Measurements from ENCODE around the gene USP48.
"Not testable (repeated sequence)": the region's sequence is repeated elsewhere in the genome, so short reads cannot be mapped to it uniquely, and the experiment has no call there.

The USP48 gene

DNA sequence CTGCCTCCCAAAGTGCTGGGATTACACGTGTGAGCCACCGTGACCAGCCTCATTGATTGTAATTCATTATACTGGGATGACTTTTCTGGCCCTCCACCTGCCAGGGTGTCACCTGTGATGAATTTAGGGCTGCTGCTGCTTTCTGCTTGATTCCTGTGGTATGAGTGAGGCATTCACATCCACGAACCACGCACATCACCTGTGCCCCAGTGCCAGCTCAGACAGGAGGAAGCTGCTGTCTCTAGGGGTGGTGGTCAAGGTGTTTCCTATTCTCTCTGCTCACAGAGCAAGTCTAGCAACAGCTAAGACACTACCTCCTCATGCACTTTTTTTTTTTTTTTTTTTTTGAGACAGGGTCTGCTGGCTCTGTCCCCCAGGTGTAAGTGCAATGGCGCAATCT is 16.8 kb upstream of the USP48 start:
- no peak overlapping the region for H3K4me3 ChIP-seq (ENCODE audit: low read depth, low read length)
- in situ Hi-C loops (cut with HindIII; ENCODE audit: low sequenced_read_pairs): no loop called here
- DNase-seq (ENCODE audit: low read depth, low spot score): no peak
- TF ChIP-seq, protein P1, sequence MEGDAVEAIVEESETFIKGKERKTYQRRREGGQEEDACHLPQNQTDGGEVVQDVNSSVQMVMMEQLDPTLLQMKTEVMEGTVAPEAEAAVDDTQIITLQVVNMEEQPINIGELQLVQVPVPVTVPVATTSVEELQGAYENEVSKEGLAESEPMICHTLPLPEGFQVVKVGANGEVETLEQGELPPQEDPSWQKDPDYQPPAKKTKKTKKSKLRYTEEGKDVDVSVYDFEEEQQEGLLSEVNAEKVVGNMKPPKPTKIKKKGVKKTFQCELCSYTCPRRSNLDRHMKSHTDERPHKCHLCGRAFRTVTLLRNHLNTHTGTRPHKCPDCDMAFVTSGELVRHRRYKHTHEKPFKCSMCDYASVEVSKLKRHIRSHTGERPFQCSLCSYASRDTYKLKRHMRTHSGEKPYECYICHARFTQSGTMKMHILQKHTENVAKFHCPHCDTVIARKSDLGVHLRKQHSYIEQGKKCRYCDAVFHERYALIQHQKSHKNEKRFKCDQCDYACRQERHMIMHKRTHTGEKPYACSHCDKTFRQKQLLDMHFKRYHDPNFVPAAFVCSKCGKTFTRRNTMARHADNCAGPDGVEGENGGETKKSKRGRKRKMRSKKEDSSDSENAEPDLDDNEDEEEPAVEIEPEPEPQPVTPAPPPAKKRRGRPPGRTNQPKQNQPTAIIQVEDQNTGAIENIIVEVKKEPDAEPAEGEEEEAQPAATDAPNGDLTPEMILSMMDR (IDR thresholded peaks at IDR 0.05; ENCODE audit: low read depth, low read length): no peak

DNA sequence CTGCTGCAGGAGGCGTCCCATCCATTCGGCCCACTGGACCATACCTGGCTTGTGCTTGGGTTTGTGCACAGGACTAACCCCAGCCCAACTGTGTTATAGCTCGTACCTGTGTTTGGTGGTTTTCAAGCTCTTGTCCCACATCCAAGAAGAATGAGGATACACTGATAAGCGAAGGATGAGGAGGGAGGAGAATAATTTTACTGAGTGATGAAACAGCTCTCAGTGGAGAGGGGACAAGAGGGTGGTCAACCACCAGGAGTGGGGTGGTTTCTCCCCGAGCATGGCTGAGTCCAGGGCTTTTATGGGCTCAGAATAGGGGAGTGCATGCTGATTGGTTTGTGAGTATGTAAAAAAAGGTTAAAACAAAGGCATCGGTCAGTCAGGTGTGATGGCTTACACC is 12.1 kb upstream of the USP48 start:
- no peak overlapping the region for H3K4me3 ChIP-seq (ENCODE audit: low read depth, low read length)
- TF ChIP-seq, protein P1 (IDR thresholded peaks at IDR 0.05; ENCODE audit: low read depth, low read length): no peak
- in situ Hi-C loops (cut with HindIII; ENCODE audit: low sequenced_read_pairs): no loop called here
- no peak for DNase-seq (ENCODE audit: low read depth, low spot score)

DNA sequence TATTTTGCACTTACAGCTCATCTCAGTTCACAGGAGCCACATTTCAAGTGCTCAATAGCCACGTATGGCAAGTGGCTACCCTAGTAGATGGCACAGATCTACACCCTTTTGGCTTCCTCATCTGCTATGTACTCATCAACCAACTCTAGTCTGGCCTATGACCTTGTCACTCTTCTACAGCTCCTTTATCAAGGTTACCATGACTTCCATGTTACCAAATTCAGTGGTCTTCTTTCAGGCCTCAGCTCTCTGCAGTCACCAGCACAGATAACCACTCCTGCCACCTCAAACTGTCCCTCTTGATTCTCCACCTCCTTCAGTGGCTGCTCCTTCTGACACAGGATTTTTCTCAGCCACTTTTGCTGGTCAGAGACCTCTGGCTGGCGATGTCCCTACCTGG is 11.7 kb upstream of the USP48 start:
- TF ChIP-seq, protein P1 (IDR thresholded peaks at IDR 0.05; ENCODE audit: low read depth, low read length): no peak
- DNase-seq (ENCODE audit: low read depth, low spot score): no peak
- H3K4me3 ChIP-seq (ENCODE audit: low read depth, low read length): no peak overlapping the region
- in situ Hi-C loops (cut with HindIII; ENCODE audit: low sequenced_read_pairs): no loop called here

DNA sequence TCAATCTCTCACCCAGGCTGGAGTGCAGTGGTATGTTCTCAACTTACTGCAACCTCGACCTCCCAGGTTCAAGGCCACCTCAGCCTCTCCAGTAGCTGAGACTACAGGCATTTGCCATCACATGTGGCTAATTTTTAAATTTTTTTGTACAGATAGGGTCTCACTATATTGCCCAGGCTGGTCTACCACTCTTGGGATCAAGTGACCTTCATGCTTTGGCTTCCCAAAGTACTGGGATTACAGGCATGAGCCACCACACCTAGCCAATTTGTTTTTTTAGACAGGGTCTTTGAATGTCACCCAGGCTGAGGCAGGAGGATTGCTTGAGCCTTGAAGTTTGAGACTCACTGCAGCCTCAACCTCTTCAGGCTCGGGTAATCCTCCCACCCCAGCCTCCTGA is 10.2 kb upstream of the USP48 start:
- DNase-seq (ENCODE audit: low read depth, low spot score): no peak
- TF ChIP-seq, protein P1 (IDR thresholded peaks at IDR 0.05; ENCODE audit: low read depth, low read length): no peak
- H3K4me3 ChIP-seq (ENCODE audit: low read depth, low read length): no peak overlapping the region
- in situ Hi-C loops (cut with HindIII; ENCODE audit: low sequenced_read_pairs): no loop called here

DNA sequence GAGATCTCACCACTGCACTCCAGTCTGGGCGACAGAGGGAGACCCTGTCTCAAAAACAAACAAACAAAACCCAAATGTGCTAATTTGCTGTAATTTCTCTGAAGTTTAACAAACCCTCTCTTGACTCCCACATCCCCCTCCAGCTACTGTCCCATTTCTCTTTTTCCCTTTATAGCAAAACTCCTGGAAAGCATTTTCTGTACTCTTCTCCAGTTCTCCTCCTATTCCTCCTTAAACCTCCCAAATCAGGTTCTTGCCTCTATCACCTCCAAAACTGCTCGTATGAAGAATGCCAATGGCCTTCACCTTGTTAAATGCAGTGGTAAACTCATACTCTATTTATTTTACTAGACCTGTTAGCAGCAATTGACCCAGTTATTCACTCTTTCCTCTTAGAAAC is 3.7 kb upstream of the USP48 start:
- DNase-seq (ENCODE audit: low read depth, low spot score): no peak
- H3K4me3 ChIP-seq (ENCODE audit: low read depth, low read length): no peak overlapping the region
- in situ Hi-C loops (cut with HindIII; ENCODE audit: low sequenced_read_pairs): no loop called here
- TF ChIP-seq, protein P1 (IDR thresholded peaks at IDR 0.05; ENCODE audit: low read depth, low read length): no peak

DNA sequence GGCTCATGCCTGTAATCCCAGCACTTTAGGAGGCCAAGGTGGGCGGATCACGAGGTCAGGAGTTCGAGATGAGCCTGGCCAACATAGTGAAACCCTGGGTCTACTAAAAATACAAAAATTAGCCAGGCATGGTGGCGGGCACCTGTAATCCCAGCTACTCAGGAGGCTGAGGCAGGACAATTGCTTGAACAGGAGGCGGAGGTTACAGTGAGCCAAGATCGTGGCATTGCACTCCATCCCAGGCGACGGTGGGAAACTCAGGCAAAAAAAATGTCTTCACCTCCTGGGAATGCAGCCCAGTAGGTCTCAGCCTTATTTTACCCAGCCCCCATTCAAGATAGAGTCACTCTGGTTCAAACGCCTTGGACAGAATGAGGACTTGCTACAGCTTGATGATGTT is 2.8 kb upstream of the USP48 start:
- in situ Hi-C loops (cut with HindIII; ENCODE audit: low sequenced_read_pairs); H3K4me3 ChIP-seq (ENCODE audit: low read depth, low read length); DNase-seq (ENCODE audit: low read depth, low spot score): not testable (repeated sequence)

DNA sequence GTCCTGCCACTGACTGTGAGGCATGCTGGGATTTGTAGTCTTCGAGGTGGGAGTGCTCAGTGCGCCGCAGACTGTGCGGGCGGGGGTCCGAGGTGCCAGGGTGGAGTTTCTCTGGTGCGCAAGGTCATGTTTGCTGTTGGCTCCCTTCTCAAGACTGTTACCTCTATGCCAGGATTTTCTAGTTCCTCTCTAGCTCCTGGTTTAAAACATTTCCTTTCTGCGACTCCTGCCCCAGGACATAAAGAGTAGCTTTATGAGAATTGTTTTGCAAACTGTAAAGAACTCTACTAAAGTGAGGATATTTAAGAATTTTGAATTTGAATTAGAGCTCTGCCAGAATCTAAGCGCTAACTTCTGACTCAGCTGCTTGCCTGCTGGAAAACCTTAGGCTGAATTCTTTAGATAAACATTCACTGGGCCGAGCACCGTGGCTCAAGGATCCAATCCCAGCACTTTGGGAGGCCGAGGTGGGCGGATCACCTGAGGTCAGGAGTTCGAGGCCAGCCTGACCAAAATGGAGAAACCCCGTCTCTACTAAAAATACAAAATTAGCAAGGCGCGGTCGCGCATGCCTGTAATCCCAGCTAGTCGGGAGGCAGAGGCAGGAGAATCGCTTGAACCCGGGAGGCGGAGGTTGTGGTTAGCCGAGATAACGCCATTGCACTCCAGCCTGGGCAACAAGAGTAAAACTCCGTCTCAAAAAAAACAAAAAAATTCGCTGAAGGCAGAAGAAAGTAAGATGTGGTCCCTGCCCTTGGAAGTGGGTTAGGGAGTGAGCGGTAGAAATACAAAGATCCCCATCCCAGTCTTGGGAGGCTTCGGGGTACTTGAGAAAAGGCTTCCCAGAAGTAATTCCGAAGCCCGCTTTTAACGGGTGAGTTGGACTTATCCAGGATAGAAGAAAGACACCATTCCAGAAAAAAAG is 992 bp upstream of the USP48 start:
- DNase-seq (ENCODE audit: low read depth, low spot score): peak; percentile 96
- peak overlapping the region; percentile 93 for H3K4me3 ChIP-seq (ENCODE audit: low read depth, low read length)
- TF ChIP-seq, protein P1 (IDR thresholded peaks at IDR 0.05; ENCODE audit: low read depth, low read length): no peak
- in situ Hi-C loops (cut with HindIII; ENCODE audit: low sequenced_read_pairs): no loop called here

All from astrocyte of the spinal cord (primary cell).